ENCODE results near the gene PEX6. TPM values are rescaled to one million over a fixed set of nuclear protein-coding genes. Genes with fewer than 3 reads are reported as not detected.

The PEX6 gene
- total and polyA plus RNA-seq, 2 of the 13 experiments (the other 11 are each of a cell fraction or from before 2014, with no cell fraction given), result 5.1 to 6.7 TPM

DNA sequence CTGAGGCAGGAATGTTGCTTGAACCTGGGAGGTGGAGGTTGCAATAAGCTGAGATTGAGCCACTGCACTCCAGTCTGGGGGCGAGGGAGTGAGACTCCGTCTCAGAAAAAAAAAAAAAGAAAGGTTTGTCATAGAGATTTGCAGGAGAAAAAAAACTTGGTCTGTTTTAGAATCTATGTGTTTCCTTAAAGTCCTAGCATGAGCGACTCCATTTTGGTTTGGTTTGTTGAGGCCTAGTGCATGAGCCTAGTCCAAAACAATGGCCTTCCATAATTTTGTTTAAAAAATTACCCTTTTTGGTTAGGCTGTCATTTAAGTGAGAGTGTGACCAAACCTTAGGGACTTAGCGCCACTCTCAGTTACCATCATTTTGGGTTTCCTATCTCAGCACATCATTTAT is 26.6 kb downstream of the PEX6 start:
- DNase-seq (ENCODE audit: low spot score) (no peak), ATAC-seq (no peak), FAIRE-seq (no peak)
- no peak overlapping the region for H3K9ac ChIP-seq (ENCODE audit: insufficient read depth, low read depth, low read length)
- no peaks in the 10 kb centered on the region for H4K20me1 ChIP-seq (ENCODE audit: insufficient read depth, low read length)
- H3K9me3 ChIP-seq (ENCODE audit: low read length), result no peaks in the 10 kb centered on the region
- whole genome bisulfite sequencing (ENCODE audit: low lambda C conversion rate), result 75% methylated on average over 4 of the region's 4 CpGs
- TF ChIP-seq, protein P1, sequence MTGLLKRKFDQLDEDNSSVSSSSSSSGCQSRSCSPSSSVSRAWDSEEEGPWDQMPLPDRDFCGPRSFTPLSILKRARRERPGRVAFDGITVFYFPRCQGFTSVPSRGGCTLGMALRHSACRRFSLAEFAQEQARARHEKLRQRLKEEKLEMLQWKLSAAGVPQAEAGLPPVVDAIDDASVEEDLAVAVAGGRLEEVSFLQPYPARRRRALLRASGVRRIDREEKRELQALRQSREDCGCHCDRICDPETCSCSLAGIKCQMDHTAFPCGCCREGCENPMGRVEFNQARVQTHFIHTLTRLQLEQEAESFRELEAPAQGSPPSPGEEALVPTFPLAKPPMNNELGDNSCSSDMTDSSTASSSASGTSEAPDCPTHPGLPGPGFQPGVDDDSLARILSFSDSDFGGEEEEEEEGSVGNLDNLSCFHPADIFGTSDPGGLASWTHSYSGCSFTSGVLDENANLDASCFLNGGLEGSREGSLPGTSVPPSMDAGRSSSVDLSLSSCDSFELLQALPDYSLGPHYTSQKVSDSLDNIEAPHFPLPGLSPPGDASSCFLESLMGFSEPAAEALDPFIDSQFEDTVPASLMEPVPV (CRISPR knock-in tag; IDR thresholded peaks at IDR 0.05), result no peak
- TF ChIP-seq, protein P2, sequence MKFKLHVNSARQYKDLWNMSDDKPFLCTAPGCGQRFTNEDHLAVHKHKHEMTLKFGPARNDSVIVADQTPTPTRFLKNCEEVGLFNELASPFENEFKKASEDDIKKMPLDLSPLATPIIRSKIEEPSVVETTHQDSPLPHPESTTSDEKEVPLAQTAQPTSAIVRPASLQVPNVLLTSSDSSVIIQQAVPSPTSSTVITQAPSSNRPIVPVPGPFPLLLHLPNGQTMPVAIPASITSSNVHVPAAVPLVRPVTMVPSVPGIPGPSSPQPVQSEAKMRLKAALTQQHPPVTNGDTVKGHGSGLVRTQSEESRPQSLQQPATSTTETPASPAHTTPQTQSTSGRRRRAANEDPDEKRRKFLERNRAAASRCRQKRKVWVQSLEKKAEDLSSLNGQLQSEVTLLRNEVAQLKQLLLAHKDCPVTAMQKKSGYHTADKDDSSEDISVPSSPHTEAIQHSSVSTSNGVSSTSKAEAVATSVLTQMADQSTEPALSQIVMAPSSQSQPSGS (CRISPR knock-in tag; IDR thresholded peaks at IDR 0.05), result no peak
- no peak for TF ChIP-seq PRMT3 (CRISPR knock-in tag; IDR thresholded peaks at IDR 0.05; ENCODE audit: borderline replicate concordance, low read depth)
- no peak for TF ChIP-seq MIER2 (CRISPR knock-in tag; IDR thresholded peaks at IDR 0.05)
- intact Hi-C loops (cut with micrococcal nuclease; ENCODE audit: unreplicated experiment) (no loop called here), in situ Hi-C loops (cut with HindIII; ENCODE audit: extremely low pct_ligation_motif_present, low pct_unique_long_range_greater_than_20kb) (no loop called here)
- ChIA-PET CTCF (ENCODE audit: low intra/inter-chr PET ratio, low total read pairs) (no interaction called here), POLR2A (no interaction called here)
- H3K27ac ChIP-seq (ENCODE audit: extremely low read length, insufficient read depth, low read length), result no peak overlapping the region
- H3K4me3 ChIP-seq (replicated peaks in 1 of 3; ENCODE audit: insufficient read depth in 1 of 3, low read depth in 2 of 3, low read length in 3 of 3), result no peak overlapping the region
- no peaks in the 10 kb centered on the region for H3K79me2 ChIP-seq (ENCODE audit: insufficient read depth, low read length)
- no peaks in the 10 kb centered on the region for H3K27me3 ChIP-seq (ENCODE audit: control insufficient read depth in 1 of 2, insufficient read depth in 2 of 2, low read length in 2 of 2)
- no peaks in the 10 kb centered on the region for H3K4me1 ChIP-seq (ENCODE audit: insufficient read depth, low read length)
- H3K4me2 ChIP-seq (ENCODE audit: low read depth, low read length), result no peak overlapping the region
- no peaks in the 10 kb centered on the region for H3K36me3 ChIP-seq (replicated peaks in 1 of 2; ENCODE audit: control insufficient read depth in 1 of 2, insufficient read depth in 2 of 2, low read length in 2 of 2)
- no peak overlapping the region for H2AFZ ChIP-seq (ENCODE audit: low read length)
- no TSS peak for BruUV-seq (replicated peaks)

DNA sequence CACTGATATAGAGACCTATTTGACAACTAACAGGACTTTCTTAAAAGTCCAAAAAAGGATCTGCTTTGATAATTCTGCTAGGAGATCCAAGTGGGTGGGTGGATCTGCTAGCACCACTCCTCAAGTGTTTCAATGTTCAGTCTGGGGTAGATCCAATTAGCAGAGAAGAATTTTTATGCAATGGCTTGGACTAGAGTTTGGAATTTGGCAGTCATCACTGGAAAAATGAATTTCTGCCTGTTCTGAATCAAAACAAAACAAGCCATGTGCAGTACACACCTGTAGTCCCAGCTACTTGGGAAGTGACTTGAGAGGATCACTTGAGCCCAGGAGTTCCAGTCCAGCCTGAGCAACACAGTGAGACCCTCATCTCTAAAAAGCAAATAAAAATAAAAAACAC is 31.0 kb downstream of the PEX6 start:
- no peak for FAIRE-seq
- BruUV-seq (replicated peaks), result no TSS peak
- TF ChIP-seq, protein P3, sequence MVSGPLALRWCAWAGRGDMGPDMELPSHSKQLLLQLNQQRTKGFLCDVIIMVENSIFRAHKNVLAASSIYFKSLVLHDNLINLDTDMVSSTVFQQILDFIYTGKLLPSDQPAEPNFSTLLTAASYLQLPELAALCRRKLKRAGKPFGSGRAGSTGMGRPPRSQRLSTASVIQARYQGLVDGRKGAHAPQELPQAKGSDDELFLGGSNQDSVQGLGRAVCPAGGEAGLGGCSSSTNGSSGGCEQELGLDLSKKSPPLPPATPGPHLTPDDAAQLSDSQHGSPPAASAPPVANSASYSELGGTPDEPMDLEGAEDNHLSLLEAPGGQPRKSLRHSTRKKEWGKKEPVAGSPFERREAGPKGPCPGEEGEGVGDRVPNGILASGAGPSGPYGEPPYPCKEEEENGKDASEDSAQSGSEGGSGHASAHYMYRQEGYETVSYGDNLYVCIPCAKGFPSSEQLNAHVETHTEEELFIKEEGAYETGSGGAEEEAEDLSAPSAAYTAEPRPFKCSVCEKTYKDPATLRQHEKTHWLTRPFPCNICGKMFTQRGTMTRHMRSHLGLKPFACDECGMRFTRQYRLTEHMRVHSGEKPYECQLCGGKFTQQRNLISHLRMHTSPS (CRISPR knock-in tag; IDR thresholded peaks at IDR 0.05; ENCODE audit: low read depth), result no peak
- TF ChIP-seq RBM39 (IDR thresholded peaks at IDR 0.05; ENCODE audit: low read depth, low read length, poor library complexity, severe bottlenecking) (no peak), SMARCE1 (IDR thresholded peaks at IDR 0.05; ENCODE audit: borderline replicate concordance) (no peak), CEBPG (CRISPR knock-in tag; IDR thresholded peaks at IDR 0.05) (no peak), ZNF205 (CRISPR knock-in tag; IDR thresholded peaks at IDR 0.05) (no peak), CHD4 (IDR thresholded peaks at IDR 0.05; ENCODE audit: borderline replicate concordance, low read length) (no peak), ZNF567 (CRISPR knock-in tag; IDR thresholded peaks at IDR 0.05; ENCODE audit: borderline replicate concordance) (no peak)
- TF ChIP-seq, protein P4, sequence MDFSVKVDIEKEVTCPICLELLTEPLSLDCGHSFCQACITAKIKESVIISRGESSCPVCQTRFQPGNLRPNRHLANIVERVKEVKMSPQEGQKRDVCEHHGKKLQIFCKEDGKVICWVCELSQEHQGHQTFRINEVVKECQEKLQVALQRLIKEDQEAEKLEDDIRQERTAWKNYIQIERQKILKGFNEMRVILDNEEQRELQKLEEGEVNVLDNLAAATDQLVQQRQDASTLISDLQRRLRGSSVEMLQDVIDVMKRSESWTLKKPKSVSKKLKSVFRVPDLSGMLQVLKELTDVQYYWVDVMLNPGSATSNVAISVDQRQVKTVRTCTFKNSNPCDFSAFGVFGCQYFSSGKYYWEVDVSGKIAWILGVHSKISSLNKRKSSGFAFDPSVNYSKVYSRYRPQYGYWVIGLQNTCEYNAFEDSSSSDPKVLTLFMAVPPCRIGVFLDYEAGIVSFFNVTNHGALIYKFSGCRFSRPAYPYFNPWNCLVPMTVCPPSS (IDR thresholded peaks at IDR 0.05), result no peak
- TF ChIP-seq, protein P2 (CRISPR knock-in tag; IDR thresholded peaks at IDR 0.05), result no peak

More for the DNA sequence above, 31.0 kb downstream of the PEX6 start:
- POLR2A ChIA-PET, result no interaction called here
- Histone ChIP-seq H3K4me3 (replicated peaks in 1 of 3; ENCODE audit: insufficient read depth in 1 of 3, low read depth in 2 of 3, low read length in 3 of 3) (no peak overlapping the region), H3K36me3 (replicated peaks in 1 of 2; ENCODE audit: control insufficient read depth in 1 of 2, insufficient read depth in 2 of 2, low read length in 2 of 2) (no peaks in the 10 kb centered on the region), H3K9me3 (ENCODE audit: low read length) (no peaks in the 10 kb centered on the region), H4K20me1 (ENCODE audit: insufficient read depth, low read length) (no peaks in the 10 kb centered on the region), H2AFZ (ENCODE audit: low read length) (no peak overlapping the region), H3K27ac (ENCODE audit: extremely low read length, insufficient read depth, low read length) (no peak overlapping the region), H3K79me2 (ENCODE audit: insufficient read depth, low read length) (no peaks in the 10 kb centered on the region), H3K4me1 (ENCODE audit: insufficient read depth, low read length) (peaks cover 2% of the 10 kb centered on the region), H3K27me3 (ENCODE audit: control insufficient read depth in 1 of 2, insufficient read depth in 2 of 2, low read length in 2 of 2) (no peaks in the 10 kb centered on the region), H3K4me2 (ENCODE audit: low read depth, low read length) (no peak overlapping the region), H3K9ac (ENCODE audit: insufficient read depth, low read depth, low read length) (no peak overlapping the region)
- in situ Hi-C loops (cut with HindIII; ENCODE audit: extremely low pct_ligation_motif_present, low pct_unique_long_range_greater_than_20kb) (no loop called here), intact Hi-C loops (cut with micrococcal nuclease; ENCODE audit: unreplicated experiment) (no loop called here)
- DNase-seq (ENCODE audit: low spot score) (no peak), ATAC-seq (no peak)
- CTCF ChIA-PET (ENCODE audit: low intra/inter-chr PET ratio, low total read pairs), result no interaction called here

Measured in HepG2 (cell line).